ENCODE measurements around the gene SHQ1.
"Not testable (repeated sequence)": the region's sequence is repeated elsewhere in the genome, so short reads cannot be mapped to it uniquely, and the experiment has no call there.

The SHQ1 gene

GRCh38 chr3:72710471-72710870 is 137.8 kb downstream of the SHQ1 start:
- not testable (repeated sequence) for DNase-seq

DNA sequence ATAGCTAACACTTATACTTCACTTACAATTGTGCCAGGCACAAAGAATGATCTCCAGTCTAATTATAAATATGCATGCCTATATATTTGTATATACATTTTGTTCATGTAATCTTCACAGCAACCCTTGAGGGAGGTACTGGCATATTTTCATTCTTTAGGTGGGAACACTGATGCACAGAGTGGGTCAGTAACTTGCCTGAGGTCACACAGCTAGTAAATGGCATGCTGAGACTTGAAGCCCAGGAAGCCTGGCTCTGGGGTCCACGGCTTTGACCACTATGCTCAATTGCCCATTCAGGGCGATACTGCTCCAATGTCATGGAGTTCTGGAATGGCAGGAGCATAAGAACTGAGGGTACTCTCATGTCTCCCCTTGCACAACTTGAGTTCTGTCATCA is 139.8 kb downstream of the SHQ1 start:
- no peak for DNase-seq

- DNase-seq: no peak
These were observed 145.2 kb downstream of the SHQ1 start for GRCh38 chr3:72702997-72703396.

GRCh38 chr3:72702390-72702789 is 145.9 kb downstream of the SHQ1 start:
- no peak for DNase-seq

- no peak for DNase-seq
These were observed 148.1 kb downstream of the SHQ1 start for GRCh38 chr3:72700106-72700505.

GRCh38 chr3:72699631-72700030 is 148.6 kb downstream of the SHQ1 start:
- DNase-seq: no peak

All from kidney glomerular epithelial cell (primary cell).